Measurements from ENCODE around the gene AJAP1. TPM values are rescaled to one million over a fixed set of nuclear protein-coding genes. Genes with fewer than 3 reads are reported as not detected.

AJAP1 gene
- total RNA-seq, 2 experiments from 2014 or later = not detected

- Histone ChIP-seq H3K9me3 (ENCODE audit: low read length) (no peaks in the 10 kb centered on the region), H3K9me2 (ENCODE audit: insufficient read depth, low read length) (no peaks in the 10 kb centered on the region), H3K79me2 (ENCODE audit: insufficient read depth, low read depth, low read length) (no peaks in the 10 kb centered on the region), H3K4me1 (ENCODE audit: insufficient read depth, low read length, poor library complexity, severe bottlenecking) (peaks cover 21% of the 10 kb centered on the region), H3K4me2 (ENCODE audit: low read length) (no peak overlapping the region), H4K20me1 (ENCODE audit: insufficient read depth, low read length) (no peaks in the 10 kb centered on the region), H3K4me3 (ENCODE audit: low read depth, low read length, poor library complexity, severe bottlenecking) (no peak overlapping the region), H2AFZ (ENCODE audit: low read length) (no peak overlapping the region), H3K36me3 (ENCODE audit: insufficient read depth, low read length) (no peaks in the 10 kb centered on the region), H3K27ac (ENCODE audit: low read depth, low read length, poor library complexity, severe bottlenecking) (no peak overlapping the region)
- DNase-seq (ENCODE audit: low spot score) = no peak
- intact Hi-C loops (cut with micrococcal nuclease; ENCODE audit: unreplicated experiment) = no loop called here
- TF ChIP-seq, protein P1, sequence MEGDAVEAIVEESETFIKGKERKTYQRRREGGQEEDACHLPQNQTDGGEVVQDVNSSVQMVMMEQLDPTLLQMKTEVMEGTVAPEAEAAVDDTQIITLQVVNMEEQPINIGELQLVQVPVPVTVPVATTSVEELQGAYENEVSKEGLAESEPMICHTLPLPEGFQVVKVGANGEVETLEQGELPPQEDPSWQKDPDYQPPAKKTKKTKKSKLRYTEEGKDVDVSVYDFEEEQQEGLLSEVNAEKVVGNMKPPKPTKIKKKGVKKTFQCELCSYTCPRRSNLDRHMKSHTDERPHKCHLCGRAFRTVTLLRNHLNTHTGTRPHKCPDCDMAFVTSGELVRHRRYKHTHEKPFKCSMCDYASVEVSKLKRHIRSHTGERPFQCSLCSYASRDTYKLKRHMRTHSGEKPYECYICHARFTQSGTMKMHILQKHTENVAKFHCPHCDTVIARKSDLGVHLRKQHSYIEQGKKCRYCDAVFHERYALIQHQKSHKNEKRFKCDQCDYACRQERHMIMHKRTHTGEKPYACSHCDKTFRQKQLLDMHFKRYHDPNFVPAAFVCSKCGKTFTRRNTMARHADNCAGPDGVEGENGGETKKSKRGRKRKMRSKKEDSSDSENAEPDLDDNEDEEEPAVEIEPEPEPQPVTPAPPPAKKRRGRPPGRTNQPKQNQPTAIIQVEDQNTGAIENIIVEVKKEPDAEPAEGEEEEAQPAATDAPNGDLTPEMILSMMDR (conservative IDR thresholded peaks at IDR 0.05; ENCODE audit: low read length) = no peak
- no peak for TF ChIP-seq EZH2phosphoT487 (IDR thresholded peaks at IDR 0.05; ENCODE audit: borderline replicate concordance, low read depth, low read length)
- CTCF ChIA-PET (ENCODE audit: unreplicated experiment) = no interaction called here
- POLR2A ChIA-PET = no interaction called here
- no TSS peak for BruUV-seq (replicated peaks)
Observed at GRCh38 chr1:4647391-4647790, 7.0 kb upstream of the AJAP1 start.

DNA sequence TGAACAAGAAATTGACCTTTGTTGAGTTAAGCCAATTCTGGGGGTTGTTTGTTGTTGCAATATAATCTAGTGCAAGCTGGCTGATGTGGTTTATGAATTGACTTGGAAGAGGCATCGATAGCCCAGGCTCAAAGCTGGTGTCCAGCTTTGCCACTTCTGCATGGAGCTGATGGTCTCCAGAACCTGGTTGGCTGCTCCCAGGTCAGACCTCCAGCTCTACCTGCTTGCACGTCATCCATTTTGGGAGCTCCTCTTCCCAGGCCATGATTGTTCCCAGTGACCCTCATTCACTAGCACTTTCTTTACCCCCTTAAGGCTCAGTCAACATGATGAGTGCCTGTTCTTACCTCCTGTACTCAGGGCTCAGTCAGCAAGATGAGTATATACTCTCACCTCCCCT lies 5.8 kb upstream of the AJAP1 start:
- H3K36me3 ChIP-seq (ENCODE audit: insufficient read depth, low read length) = no peaks in the 10 kb centered on the region
- H3K27ac ChIP-seq (ENCODE audit: low read depth, low read length, poor library complexity, severe bottlenecking) = no peak overlapping the region
- H3K9me3 ChIP-seq (ENCODE audit: low read length) = no peaks in the 10 kb centered on the region
- TF ChIP-seq EZH2phosphoT487 (IDR thresholded peaks at IDR 0.05; ENCODE audit: borderline replicate concordance, low read depth, low read length) = no peak
- TF ChIP-seq, protein P1 (conservative IDR thresholded peaks at IDR 0.05; ENCODE audit: low read length) = no peak
- DNase-seq (ENCODE audit: low spot score) = no peak
- ChIA-PET CTCF (ENCODE audit: unreplicated experiment) (no interaction called here), POLR2A (no interaction called here)
- H4K20me1 ChIP-seq (ENCODE audit: insufficient read depth, low read length) = no peaks in the 10 kb centered on the region
- no peak overlapping the region for H2AFZ ChIP-seq (ENCODE audit: low read length)
- H3K4me2 ChIP-seq (ENCODE audit: low read length) = no peak overlapping the region
- no peaks in the 10 kb centered on the region for H3K79me2 ChIP-seq (ENCODE audit: insufficient read depth, low read depth, low read length)
- BruUV-seq (replicated peaks) = no TSS peak
- no peaks in the 10 kb centered on the region for H3K9me2 ChIP-seq (ENCODE audit: insufficient read depth, low read length)
- peaks cover 27% of the 10 kb centered on the region for H3K4me1 ChIP-seq (ENCODE audit: insufficient read depth, low read length, poor library complexity, severe bottlenecking)
- no peak overlapping the region for H3K4me3 ChIP-seq (ENCODE audit: low read depth, low read length, poor library complexity, severe bottlenecking)
- intact Hi-C loops (cut with micrococcal nuclease; ENCODE audit: unreplicated experiment) = no loop called here

- Histone ChIP-seq H3K9me2 (ENCODE audit: insufficient read depth, low read length) (no peaks in the 10 kb centered on the region), H3K36me3 (ENCODE audit: insufficient read depth, low read length) (no peaks in the 10 kb centered on the region), H3K9me3 (ENCODE audit: low read length) (no peaks in the 10 kb centered on the region), H3K27ac (ENCODE audit: low read depth, low read length, poor library complexity, severe bottlenecking) (peak overlapping the region; percentile 10), H2AFZ (ENCODE audit: low read length) (peak overlapping the region; percentile 55; the same call in 1 of the 2 replicates), H3K4me1 (ENCODE audit: insufficient read depth, low read length, poor library complexity, severe bottlenecking) (peaks cover 27% of the 10 kb centered on the region), H3K4me2 (ENCODE audit: low read length) (peak overlapping the region; percentile 51), H3K79me2 (ENCODE audit: insufficient read depth, low read depth, low read length) (no peaks in the 10 kb centered on the region), H3K4me3 (ENCODE audit: low read depth, low read length, poor library complexity, severe bottlenecking) (no peak overlapping the region), H4K20me1 (ENCODE audit: insufficient read depth, low read length) (no peaks in the 10 kb centered on the region)
- intact Hi-C loops (cut with micrococcal nuclease; ENCODE audit: unreplicated experiment) = loop anchor here (5.0 to 10.0 kb wide), 2 partner anchors 738 to 1094 kb away; no protein-coding TSS in a partner anchor
- TF ChIP-seq EZH2phosphoT487 (IDR thresholded peaks at IDR 0.05; ENCODE audit: borderline replicate concordance, low read depth, low read length) = no peak
- TF ChIP-seq, protein P1 (conservative IDR thresholded peaks at IDR 0.05; ENCODE audit: low read length) = no peak
- CTCF ChIA-PET (ENCODE audit: unreplicated experiment) = no interaction called here
- peak; percentile 71 for DNase-seq (ENCODE audit: low spot score)
- POLR2A ChIA-PET = no interaction called here
- no TSS peak for BruUV-seq (replicated peaks)
Observed at GRCh38 chr1:4650481-4650880, 3.9 kb upstream of the AJAP1 start.
